Left forelimb (tissue), 1 donor: ENCODE measurements around the gene NOVA2.

Experiments
- DNase-seq: peaks from one replicate; pipeline ENCODE4 v3.0.0-alpha.2; 2018; ENCODE audit warnings: low spot score

The NOVA2 gene

DNA sequence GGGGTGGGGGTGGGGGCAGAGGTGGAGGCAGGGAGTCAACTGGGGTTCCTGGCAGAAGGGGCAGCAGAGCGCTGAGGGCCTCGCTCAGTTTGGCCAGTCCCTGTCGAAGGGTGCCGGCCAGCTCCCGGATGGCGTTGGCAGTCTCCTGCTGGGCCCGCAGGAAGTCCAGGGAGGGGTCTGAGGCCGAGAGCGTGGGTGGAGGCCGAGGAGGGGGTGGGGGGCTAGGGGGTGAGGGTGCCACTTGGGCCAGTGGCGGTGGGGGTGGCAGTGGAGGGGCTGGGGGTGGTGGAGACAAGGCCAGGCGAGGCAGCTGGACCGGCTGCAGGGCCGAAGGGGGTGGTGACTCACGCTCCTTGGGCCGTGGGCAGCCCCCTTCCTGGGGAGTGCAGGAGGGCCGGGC lies 82.8 kb downstream of the NOVA2 start:
- DNase-seq: no peak

DNA sequence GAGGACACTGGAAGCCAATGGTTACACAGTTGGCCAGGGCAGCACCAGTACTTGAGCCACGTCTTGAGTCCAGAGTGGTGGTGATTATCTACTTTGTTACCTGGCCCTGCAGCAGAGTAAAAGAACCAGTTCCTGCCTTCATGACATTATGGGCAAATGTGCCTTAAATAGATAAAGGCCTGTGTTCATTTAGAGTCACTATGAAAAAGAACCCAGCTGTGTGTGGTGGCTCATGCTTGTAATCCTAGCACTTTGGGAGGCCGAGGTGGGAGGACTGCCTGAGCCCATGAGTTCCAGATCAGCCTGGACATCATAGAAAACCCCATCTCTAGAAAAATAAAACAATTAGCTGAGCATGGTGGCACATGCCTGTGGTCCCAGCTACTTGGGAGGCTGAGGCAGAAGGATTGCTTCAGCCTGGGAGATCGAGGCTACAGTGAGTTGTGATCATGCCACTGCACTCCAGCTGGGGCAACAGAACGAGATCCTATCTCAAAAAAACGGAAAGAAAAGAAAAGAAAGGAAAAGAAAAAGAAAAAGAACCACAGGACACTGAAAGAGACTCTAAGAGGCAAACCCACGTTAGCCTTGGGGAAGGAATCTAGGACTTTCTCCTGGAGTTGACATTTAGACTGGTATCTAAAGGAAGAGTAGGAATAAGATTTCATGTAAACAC lies 84.3 kb downstream of the NOVA2 start:
- no peak for DNase-seq

- no peak for DNase-seq
These were observed 86.4 kb downstream of the NOVA2 start for GRCh38 chr19:45887200-45887710.

DNA sequence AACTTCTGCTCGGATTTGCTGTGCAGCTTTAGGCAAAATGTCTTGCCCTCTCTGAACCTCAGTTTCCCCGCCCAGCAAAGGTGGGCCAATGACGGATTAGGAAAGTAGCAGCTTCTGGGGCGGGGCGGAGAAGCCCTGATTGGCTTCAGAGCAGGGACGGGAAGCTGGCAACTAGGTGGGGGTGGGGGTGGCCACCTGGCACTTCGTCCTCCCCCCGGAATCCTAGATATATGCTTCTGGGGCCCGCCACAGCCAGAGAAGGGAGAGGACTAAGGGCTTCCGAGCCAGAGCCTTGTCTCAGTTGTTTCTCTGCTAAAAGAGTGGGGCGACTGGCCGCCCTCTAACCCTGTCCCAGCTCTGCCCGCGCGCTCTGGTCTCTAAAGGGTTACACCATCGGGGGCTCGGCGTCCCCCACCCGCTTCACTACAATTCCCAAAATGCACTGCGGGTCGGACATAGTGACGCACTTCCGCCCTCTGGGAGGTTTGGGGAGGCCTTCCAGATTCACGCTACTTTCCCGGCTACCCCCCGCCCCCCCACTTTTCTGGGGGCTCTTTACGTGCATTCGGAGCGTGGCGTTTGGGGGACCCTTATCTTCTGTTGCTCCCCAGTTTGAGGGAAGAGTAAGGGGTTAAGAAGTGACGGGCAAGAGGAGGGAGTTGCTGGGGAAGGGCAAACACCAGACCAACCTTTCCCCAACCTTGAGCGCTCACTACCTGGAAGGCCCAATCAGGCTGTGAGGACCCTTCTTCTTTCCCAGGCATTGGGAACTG lies 87.1 kb downstream of the NOVA2 start:
- DNase-seq: peak; percentile 95

DNA sequence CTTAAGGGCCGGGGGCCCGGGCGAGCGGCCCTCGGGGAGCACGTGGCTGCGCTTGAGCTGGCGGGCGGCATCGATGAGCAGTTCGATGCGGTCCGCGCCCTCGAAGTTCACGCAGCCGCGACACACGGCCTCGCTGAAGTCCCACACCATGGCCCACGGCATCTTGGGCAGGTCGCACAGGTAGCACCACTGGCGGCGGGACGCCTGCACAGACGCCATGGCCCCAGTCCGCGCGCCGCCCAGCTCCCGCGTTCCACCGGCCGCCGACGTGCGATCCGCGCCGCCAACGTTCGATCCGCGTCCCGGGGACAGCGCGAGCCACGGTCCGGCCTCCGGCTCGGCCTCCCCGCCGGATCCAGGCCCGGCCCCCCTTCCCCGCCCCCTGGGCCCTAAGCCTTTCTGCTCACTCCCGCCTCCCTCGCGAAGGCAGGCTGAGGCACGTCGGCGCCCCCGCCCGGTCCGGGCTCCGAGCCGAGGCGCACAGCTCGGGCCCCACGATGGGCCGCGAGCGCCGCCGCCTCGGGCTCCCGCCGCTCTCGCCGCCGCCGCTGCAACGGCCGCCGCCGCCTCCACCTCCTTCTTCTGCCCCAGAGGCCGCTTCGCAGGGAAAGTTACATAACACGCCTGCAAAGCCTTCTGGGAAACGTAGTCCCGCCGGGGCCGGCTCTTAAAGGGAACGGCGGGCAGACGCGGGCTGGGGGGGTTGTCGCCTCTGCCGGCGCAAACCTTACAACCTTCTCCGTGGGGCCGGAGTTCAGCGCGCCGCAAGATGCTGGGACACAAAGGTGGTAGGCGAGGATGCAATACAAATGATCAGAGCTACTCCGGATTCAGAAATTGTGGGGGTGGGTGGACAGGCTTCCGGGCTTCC lies 87.9 kb downstream of the NOVA2 start, which contains the start of gene IRF2BP1:
IRF2BP1 (minus strand) TSS at position 586 of the 871 bp plus-strand sequence; CDS start at position 219, 367 bp downstream.
- peak; percentile 95 for DNase-seq

DNA sequence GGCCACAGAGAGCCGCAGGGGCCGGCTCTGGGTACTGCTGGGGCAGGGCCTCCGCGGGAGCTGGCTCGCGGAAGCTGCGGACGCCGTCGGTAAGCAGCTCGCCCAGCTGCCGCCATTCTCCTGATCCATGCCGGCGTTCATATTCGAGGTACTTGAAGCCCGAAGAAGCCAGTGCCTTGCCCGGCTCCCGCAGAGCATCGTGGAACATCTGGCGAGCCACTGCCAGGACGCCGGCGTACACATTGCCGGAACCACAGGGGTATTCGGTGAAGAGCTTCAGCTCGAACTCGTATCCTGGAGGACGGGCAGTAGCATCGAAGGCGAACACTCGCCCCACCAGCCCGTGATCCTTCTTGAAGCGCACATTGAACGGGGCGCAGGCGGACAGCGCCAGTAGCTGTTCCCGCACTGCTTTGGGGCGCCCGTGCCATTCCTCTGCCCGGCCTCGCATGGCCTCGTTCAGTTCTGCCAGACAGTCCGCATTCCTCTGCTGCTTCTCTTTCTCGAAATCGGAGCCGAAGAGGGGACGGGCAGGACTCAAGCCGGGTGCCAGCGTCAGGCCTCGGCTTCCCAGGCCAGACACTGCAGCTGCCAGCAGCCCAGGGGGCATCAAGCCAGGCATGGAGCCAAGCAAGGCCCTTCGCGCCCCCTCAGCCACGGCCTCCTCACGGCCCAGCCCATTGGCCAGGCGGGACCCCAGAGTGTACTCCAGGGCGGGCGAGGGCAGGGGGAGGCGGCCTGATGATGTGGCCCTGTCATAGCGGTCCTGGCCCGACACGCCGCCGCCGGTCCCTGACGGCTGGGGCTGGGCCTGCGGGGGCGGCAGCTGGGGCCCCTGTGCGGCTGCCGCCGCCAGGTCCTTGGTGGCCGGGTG lies 88.7 kb downstream of the NOVA2 start:
- DNase-seq: no peak

DNA sequence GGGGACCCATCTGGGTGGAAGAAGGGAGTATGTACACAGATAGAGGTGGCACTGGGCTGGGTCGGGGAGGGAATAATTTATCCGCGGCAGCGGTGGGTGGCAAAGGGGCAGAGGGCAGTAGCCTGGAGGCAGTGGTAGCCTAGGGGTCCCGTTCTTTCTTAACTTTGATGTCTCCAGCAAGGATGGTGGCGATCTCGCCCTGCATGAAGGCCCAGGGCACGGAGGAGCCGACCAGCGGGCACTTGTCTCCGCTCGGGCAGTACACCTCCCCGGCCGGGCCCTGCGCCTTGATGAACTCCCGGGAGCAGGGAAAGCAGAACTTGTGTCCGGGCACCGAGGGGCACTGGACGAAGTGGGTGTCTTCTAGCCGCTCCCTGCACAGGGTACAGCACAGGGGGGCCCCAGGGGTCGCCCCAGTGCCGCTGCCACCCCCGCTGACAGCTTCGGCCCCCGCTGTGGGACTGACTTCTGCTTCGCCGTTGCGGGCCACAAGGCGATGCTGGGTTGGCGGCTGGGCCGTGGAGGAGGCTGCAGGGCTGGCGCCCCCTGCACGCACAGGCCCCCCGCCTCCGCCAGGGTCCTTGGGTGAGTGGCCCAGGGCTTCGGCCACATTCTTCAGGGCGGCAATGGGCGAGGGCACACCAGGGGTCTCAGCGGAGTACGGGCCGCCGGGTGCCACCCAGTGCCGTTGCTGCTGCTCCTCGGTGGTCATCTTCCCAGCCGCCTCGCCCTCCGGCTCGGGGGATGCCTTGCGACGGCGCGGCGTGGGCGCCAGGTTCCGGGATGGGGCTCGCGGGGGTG lies 89.6 kb downstream of the NOVA2 start:
- no peak for DNase-seq
